ENCODE measurements around the gene RBM41.

Gene RBM41

GRCh38 chrX:107146670-107147069 is 28.0 kb upstream of the RBM41 start:
- TF ChIP-seq, protein P1, sequence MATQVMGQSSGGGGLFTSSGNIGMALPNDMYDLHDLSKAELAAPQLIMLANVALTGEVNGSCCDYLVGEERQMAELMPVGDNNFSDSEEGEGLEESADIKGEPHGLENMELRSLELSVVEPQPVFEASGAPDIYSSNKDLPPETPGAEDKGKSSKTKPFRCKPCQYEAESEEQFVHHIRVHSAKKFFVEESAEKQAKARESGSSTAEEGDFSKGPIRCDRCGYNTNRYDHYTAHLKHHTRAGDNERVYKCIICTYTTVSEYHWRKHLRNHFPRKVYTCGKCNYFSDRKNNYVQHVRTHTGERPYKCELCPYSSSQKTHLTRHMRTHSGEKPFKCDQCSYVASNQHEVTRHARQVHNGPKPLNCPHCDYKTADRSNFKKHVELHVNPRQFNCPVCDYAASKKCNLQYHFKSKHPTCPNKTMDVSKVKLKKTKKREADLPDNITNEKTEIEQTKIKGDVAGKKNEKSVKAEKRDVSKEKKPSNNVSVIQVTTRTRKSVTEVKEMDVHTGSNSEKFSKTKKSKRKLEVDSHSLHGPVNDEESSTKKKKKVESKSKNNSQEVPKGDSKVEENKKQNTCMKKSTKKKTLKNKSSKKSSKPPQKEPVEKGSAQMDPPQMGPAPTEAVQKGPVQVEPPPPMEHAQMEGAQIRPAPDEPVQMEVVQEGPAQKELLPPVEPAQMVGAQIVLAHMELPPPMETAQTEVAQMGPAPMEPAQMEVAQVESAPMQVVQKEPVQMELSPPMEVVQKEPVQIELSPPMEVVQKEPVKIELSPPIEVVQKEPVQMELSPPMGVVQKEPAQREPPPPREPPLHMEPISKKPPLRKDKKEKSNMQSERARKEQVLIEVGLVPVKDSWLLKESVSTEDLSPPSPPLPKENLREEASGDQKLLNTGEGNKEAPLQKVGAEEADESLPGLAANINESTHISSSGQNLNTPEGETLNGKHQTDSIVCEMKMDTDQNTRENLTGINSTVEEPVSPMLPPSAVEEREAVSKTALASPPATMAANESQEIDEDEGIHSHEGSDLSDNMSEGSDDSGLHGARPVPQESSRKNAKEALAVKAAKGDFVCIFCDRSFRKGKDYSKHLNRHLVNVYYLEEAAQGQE (IDR thresholded peaks at IDR 0.05; ENCODE audit: insufficient read depth in 1 of 2, low read depth in 2 of 2, low read length in 2 of 2): no peak
- no peak for TF ChIP-seq POLR2AphosphoS5 (IDR thresholded peaks at IDR 0.05; ENCODE audit: low read depth, low read length)
- TF ChIP-seq TAF1 (IDR thresholded peaks at IDR 0.05; ENCODE audit: borderline replicate concordance, insufficient read depth, low read length): no peak
- TF ChIP-seq FOXP2 (optimal IDR thresholded peaks at IDR 0.05; ENCODE audit: borderline replicate concordance, extremely low read depth, extremely low read length, insufficient read depth): no peak
- TF ChIP-seq SIN3A (IDR thresholded peaks at IDR 0.05; ENCODE audit: borderline replicate concordance, insufficient read depth, low read length): no peak

DNA sequence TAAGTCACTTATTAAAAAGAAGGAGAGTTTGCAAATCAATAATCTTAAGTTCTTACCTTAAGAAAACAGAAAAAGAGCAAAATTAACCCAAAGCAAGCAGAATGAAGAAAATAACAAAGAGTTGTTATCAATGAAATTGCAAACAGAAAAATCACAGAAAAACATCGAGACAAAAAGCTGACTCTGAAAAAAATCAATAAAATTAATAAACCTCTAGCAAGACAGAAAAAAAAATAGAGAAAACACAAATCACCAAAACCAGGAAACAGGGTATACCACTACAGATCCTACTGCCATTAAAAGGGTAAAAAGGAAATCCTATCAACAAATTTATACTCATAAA is 17.3 kb upstream of the RBM41 start:
- TF ChIP-seq POLR2AphosphoS5 (IDR thresholded peaks at IDR 0.05; ENCODE audit: low read depth, low read length) (no peak), FOXP2 (optimal IDR thresholded peaks at IDR 0.05; ENCODE audit: borderline replicate concordance, extremely low read depth, extremely low read length, insufficient read depth) (no peak), TAF1 (IDR thresholded peaks at IDR 0.05; ENCODE audit: borderline replicate concordance, insufficient read depth, low read length) (no peak), SIN3A (IDR thresholded peaks at IDR 0.05; ENCODE audit: borderline replicate concordance, insufficient read depth, low read length) (no peak)
- TF ChIP-seq, protein P1 (IDR thresholded peaks at IDR 0.05; ENCODE audit: insufficient read depth in 1 of 2, low read depth in 2 of 2, low read length in 2 of 2): no peak

DNA sequence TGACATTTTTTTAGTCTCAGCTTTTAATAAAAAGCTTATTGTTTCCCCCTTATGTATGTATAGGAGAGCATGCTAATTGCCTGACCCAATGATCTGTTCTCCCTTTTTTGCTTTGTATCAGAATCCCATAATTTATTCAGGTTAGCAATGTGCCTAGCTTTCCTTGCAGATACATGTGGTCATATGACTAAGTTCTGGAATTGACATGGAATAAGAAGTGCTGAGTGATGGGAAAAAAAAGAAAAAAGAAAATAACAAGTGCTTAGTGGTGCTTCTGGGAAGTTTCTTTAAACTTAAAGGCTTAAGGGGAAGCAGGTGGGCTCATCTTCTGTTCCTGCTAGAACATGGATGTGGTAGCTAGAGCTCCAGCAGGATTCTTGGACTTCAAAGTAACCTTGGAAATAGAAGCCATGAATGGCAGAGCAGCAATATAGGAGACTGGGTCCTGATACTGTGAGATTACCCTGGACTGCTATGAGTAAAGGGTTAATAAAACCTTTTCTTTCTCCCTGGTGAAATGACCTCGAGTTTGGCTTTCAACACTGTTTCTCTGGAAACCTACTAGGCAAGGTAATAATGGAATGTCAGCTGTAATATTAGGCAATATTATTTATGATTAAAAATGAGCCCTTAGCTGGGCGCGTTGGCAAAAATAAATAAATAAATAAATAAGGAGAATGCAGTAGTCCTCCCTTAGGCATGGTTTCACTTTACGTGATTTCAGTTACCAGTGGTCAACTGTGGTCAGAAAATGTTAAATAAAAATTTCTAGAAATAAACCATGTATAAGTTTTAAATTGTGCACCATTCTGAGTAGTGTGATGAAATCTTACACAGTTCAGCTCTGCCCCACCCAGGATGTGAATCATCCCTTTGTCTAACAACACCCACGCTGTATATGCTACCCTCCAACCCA is 16.7 kb upstream of the RBM41 start:
- no peak for TF ChIP-seq POLR2AphosphoS5 (IDR thresholded peaks at IDR 0.05; ENCODE audit: low read depth, low read length)
- no peak for TF ChIP-seq TAF1 (IDR thresholded peaks at IDR 0.05; ENCODE audit: borderline replicate concordance, insufficient read depth, low read length)
- no peak for TF ChIP-seq SIN3A (IDR thresholded peaks at IDR 0.05; ENCODE audit: borderline replicate concordance, insufficient read depth, low read length)
- TF ChIP-seq FOXP2 (optimal IDR thresholded peaks at IDR 0.05; ENCODE audit: borderline replicate concordance, extremely low read depth, extremely low read length, insufficient read depth): no peak
- TF ChIP-seq, protein P1 (IDR thresholded peaks at IDR 0.05; ENCODE audit: insufficient read depth in 1 of 2, low read depth in 2 of 2, low read length in 2 of 2): no peak

GRCh38 chrX:107123750-107124149 is 5.1 kb upstream of the RBM41 start:
- no peak for TF ChIP-seq SIN3A (IDR thresholded peaks at IDR 0.05; ENCODE audit: borderline replicate concordance, insufficient read depth, low read length)
- TF ChIP-seq FOXP2 (optimal IDR thresholded peaks at IDR 0.05; ENCODE audit: borderline replicate concordance, extremely low read depth, extremely low read length, insufficient read depth): no peak
- TF ChIP-seq TAF1 (IDR thresholded peaks at IDR 0.05; ENCODE audit: borderline replicate concordance, insufficient read depth, low read length): no peak
- TF ChIP-seq POLR2AphosphoS5 (IDR thresholded peaks at IDR 0.05; ENCODE audit: low read depth, low read length): no peak
- TF ChIP-seq, protein P1 (IDR thresholded peaks at IDR 0.05; ENCODE audit: insufficient read depth in 1 of 2, low read depth in 2 of 2, low read length in 2 of 2): no peak

Measured in PFSK-1 (cell line).